GM18511 (cell line): Measurements from ENCODE around the gene SLC17A7.
"Not testable (repeated sequence)": the region's sequence is repeated elsewhere in the genome, so short reads cannot be mapped to it uniquely, and the experiment has no call there.

Experiments used
- ATAC-seq: cut with Tn5 transposase; IDR thresholded peaks from one replicate; pipeline ENCODE4 v1.9.1; 2021; ENCODE audit warnings: mild to moderate bottlenecking, moderate library complexity; ENCODE audit not compliant: unreplicated experiment

SLC17A7 gene

GRCh38 chr19:49445997-49446396 is 4.7 kb upstream of the SLC17A7 start:
- no peak for ATAC-seq

GRCh38 chr19:49444100-49444700 is 2.9 kb upstream of the SLC17A7 start:
- not testable (repeated sequence) for ATAC-seq

- peak; percentile 85 for ATAC-seq
Measured at GRCh38 chr19:49443366-49444099, 2.2 kb upstream of the SLC17A7 start.

GRCh38 chr19:49442771-49443365 is 1.5 kb upstream of the SLC17A7 start:
- ATAC-seq: peak; percentile 20

GRCh38 chr19:49442354-49442753 is 1.0 kb upstream of the SLC17A7 start:
- no peak for ATAC-seq

- no peak for ATAC-seq
Measured at GRCh38 chr19:49441960-49442350, 628 bp upstream of the SLC17A7 start.

GRCh38 chr19:49440439-49441209 is 703 bp downstream of the SLC17A7 start:
- no peak for ATAC-seq

- ATAC-seq: no peak
Measured at GRCh38 chr19:49439836-49440235, 1.5 kb downstream of the SLC17A7 start.

- no peak for ATAC-seq
Measured at GRCh38 chr19:49438261-49438660, 3.1 kb downstream of the SLC17A7 start.

GRCh38 chr19:49437231-49437630 is 4.1 kb downstream of the SLC17A7 start:
- no peak for ATAC-seq

- no peak for ATAC-seq
Measured at GRCh38 chr19:49436381-49437017, 4.8 kb downstream of the SLC17A7 start.

GRCh38 chr19:49435670-49436069 is 5.7 kb downstream of the SLC17A7 start:
- no peak for ATAC-seq

- ATAC-seq: no peak
Measured at GRCh38 chr19:49434907-49435583, 6.3 kb downstream of the SLC17A7 start.

GRCh38 chr19:49433240-49433901 is 8.0 kb downstream of the SLC17A7 start:
- ATAC-seq: no peak

GRCh38 chr19:49432141-49433073 is 8.9 kb downstream of the SLC17A7 start:
- ATAC-seq: no peak

GRCh38 chr19:49431330-49431749 is 10.0 kb downstream of the SLC17A7 start:
- no peak for ATAC-seq

- ATAC-seq: no peak
Measured at GRCh38 chr19:49430678-49431329, 10.5 kb downstream of the SLC17A7 start.

GRCh38 chr19:49430172-49430677 is 11.1 kb downstream of the SLC17A7 start:
- ATAC-seq: no peak
